Neural cell (in vitro differentiated cells): Measurements from ENCODE around the gene SLC13A3. TPM values are rescaled to one million over a fixed set of nuclear protein-coding genes. Genes with fewer than 3 reads are reported as not detected.

Experiments used
- H2AFZ ChIP-seq: fragments of 200-600, 300-800 bp; sonication (generic), shearing (Covaris generic); 2 replicates; pipeline ENCODE4 v1.6.0; 2014; ENCODE audit warnings: low read depth, mild to moderate bottlenecking, antibody characterized with exemption, low read length, moderate library complexity
- H3F3A ChIP-seq: fragments of 200-600 bp; shearing (Covaris generic); 2 replicates; pipeline ENCODE4 v1.6.1; 2016; ENCODE audit warnings: mild to moderate bottlenecking, moderate library complexity, mixed read lengths, antibody characterized with exemption, low read length; ENCODE audit not compliant: insufficient read depth, poor library complexity, severe bottlenecking
- H3K27ac ChIP-seq: fragments of 200-600, 300-800 bp; sonication (generic), shearing (Covaris generic); 2 replicates; pipeline ENCODE4 v1.5.1; 2014; ENCODE audit warnings: mild to moderate bottlenecking, low read length, moderate library complexity
- H3K27me3 ChIP-seq: fragments of 300-800, 200-600 bp; sonication (generic), shearing (Covaris generic); 2 replicates; pipeline ENCODE4 v1.6.0; 2014; ENCODE audit warnings: mild to moderate bottlenecking, low read depth, low read length, moderate library complexity; ENCODE audit not compliant: insufficient read depth
- H3K36me3 ChIP-seq: fragments of 300-800, 200-600 bp; sonication (generic), shearing (Covaris generic); 2 replicates; pipeline ENCODE4 v1.5.1; 2014; ENCODE audit warnings: mild to moderate bottlenecking, antibody characterized with exemption, low read length, moderate library complexity; ENCODE audit not compliant: insufficient read depth
- H3K4me2 ChIP-seq: fragments of 300-800, 200-600 bp; sonication (generic), shearing (Covaris generic); 2 replicates; pipeline ENCODE4 v1.6.0; 2014; ENCODE audit warnings: mild to moderate bottlenecking, low read length
- H3K4me3 ChIP-seq: fragments of 300-800, 200-600 bp; sonication (generic), shearing (Covaris generic); 2 replicates; pipeline ENCODE4 v1.5.1; 2014; ENCODE audit warnings: mild to moderate bottlenecking, low read length, moderate library complexity
- H3K79me2 ChIP-seq: fragments of 200-600 bp; shearing (Covaris generic); replicated peaks from 2 replicates; pipeline ENCODE4 v1.6.0; 2014; ENCODE audit warnings: mild to moderate bottlenecking, low read length, moderate library complexity; ENCODE audit not compliant: insufficient read depth
- H3K9ac ChIP-seq: fragments of 300-800, 200-600 bp; sonication (generic), shearing (Covaris generic); 2 replicates; pipeline ENCODE4 v1.6.1; 2016; ENCODE audit warnings: mild to moderate bottlenecking, low read length, mixed read lengths
- H3K9me2 ChIP-seq: fragments of 200-600 bp; shearing (Covaris generic); 2 replicates; pipeline ENCODE4 v1.6.1; 2016; ENCODE audit warnings: mild to moderate bottlenecking, low read length, mixed read lengths; ENCODE audit not compliant: insufficient read depth
- H3K9me3 ChIP-seq: fragments of 200-600, 300-800 bp; sonication (generic), shearing (Covaris generic); 2 replicates; pipeline ENCODE4 v1.6.1; 2016; ENCODE audit warnings: mild to moderate bottlenecking, mixed run types, low read length, moderate library complexity, mixed read lengths
- H4K20me1 ChIP-seq: fragments of 200-600 bp; shearing (Covaris generic); 2 replicates; pipeline ENCODE4 v1.6.1; 2016; ENCODE audit warnings: mild to moderate bottlenecking, mixed run types; ENCODE audit not compliant: insufficient read depth
- CTCF ChIP-seq: fragments of 450-650 bp; IDR thresholded peaks from 2 replicates; pipeline ENCODE4 v1.5.1; 2014; ENCODE audit warnings: antibody characterized with exemption, mild to moderate bottlenecking, moderate library complexity; ENCODE audit not compliant: poor library complexity, severe bottlenecking
- EP300 ChIP-seq: fragments of 450-650 bp; conservative IDR thresholded peaks from 2 replicates; pipeline ENCODE4 v1.6.1; 2014; ENCODE audit warnings: antibody characterized with exemption, mild to moderate bottlenecking, moderate library complexity; ENCODE audit not compliant: poor library complexity, severe bottlenecking
- EZH2 ChIP-seq: fragments of 200-600, 300-800 bp; shearing (Covaris generic), sonication (generic); IDR thresholded peaks from 2 replicates; pipeline ENCODE4 v1.6.1; 2014; ENCODE audit warnings: antibody characterized with exemption, low read length, borderline replicate concordance, mild to moderate bottlenecking; ENCODE audit not compliant: insufficient read depth, poor library complexity, severe bottlenecking
- MXI1 ChIP-seq: fragments of 450-650 bp; conservative IDR thresholded peaks from 2 replicates; pipeline ENCODE4 v1.6.1; 2014; ENCODE audit warnings: antibody characterized with exemption, mild to moderate bottlenecking; ENCODE audit not compliant: poor library complexity, severe bottlenecking
- POLR2AphosphoS5 ChIP-seq: IDR thresholded peaks from 2 replicates; pipeline ENCODE4 v1.6.1; 2012
- RAD21 ChIP-seq: fragments of 450-650 bp; conservative IDR thresholded peaks from 2 replicates; pipeline ENCODE4 v1.6.1; 2014; ENCODE audit warnings: antibody characterized with exemption, mild to moderate bottlenecking, moderate library complexity
- REST ChIP-seq: IDR thresholded peaks from 2 replicates; pipeline ENCODE4 v1.6.1; 2012; ENCODE audit warnings: borderline replicate concordance
- SMC3 ChIP-seq: fragments of 450-650 bp; conservative IDR thresholded peaks from 2 replicates; pipeline ENCODE4 v1.6.1; 2014; ENCODE audit warnings: antibody characterized with exemption, mild to moderate bottlenecking, moderate library complexity; ENCODE audit not compliant: poor library complexity
- TAF1 ChIP-seq: IDR thresholded peaks from 2 replicates; pipeline ENCODE4 v1.6.1; 2012; ENCODE audit warnings: low read depth
- polyA plus RNA-seq: library from polyadenylated mRNA; depleted of rRNA; stranded (reverse); fragments of >200 nt; gene quantifications from 2 replicates; pipeline ENCODE4 v1.2.3, GENCODE V29; 2014

The SLC13A3 gene
- polyA plus RNA-seq, 1 donor from 2014 or later: 5.5 TPM

GRCh38 chr20:46600286-46600752, 50.9 kb downstream of the SLC13A3 start:
- Histone ChIP-seq H2AFZ (no peak overlapping the region), H3F3A (no peaks in the 10 kb centered on the region), H3K27me3 (no peaks in the 10 kb centered on the region), H3K4me3 (no peak overlapping the region), H3K36me3 (no peaks in the 10 kb centered on the region), H3K9ac (no peak overlapping the region), H3K79me2 (no peaks in the 10 kb centered on the region), H3K27ac (no peak overlapping the region), H3K4me2 (no peak overlapping the region), H4K20me1 (no peaks in the 10 kb centered on the region), H3K9me2 (no peaks in the 10 kb centered on the region), H3K9me3 (no peaks in the 10 kb centered on the region)
- TF ChIP-seq REST: no peak
- no peak for TF ChIP-seq MXI1
- TF ChIP-seq POLR2AphosphoS5: no peak
- TF ChIP-seq EZH2: no peak
- no peak for TF ChIP-seq CTCF
- no peak for TF ChIP-seq EP300
- no peak for TF ChIP-seq TAF1
- TF ChIP-seq SMC3: no peak
- TF ChIP-seq RAD21: no peak

- Histone ChIP-seq H3K27me3 (no peaks in the 10 kb centered on the region), H3K27ac (no peak overlapping the region), H2AFZ (no peak overlapping the region), H3K4me3 (no peak overlapping the region), H3K9me3 (no peaks in the 10 kb centered on the region), H3K9me2 (no peaks in the 10 kb centered on the region), H3K79me2 (no peaks in the 10 kb centered on the region), H3K9ac (no peak overlapping the region), H3K36me3 (no peaks in the 10 kb centered on the region), H4K20me1 (no peaks in the 10 kb centered on the region), H3F3A (no peaks in the 10 kb centered on the region), H3K4me2 (no peak overlapping the region)
- TF ChIP-seq EP300: no peak
- TF ChIP-seq REST: no peak
- TF ChIP-seq TAF1: no peak
- no peak for TF ChIP-seq EZH2
- TF ChIP-seq POLR2AphosphoS5: no peak
- TF ChIP-seq RAD21: no peak
- no peak for TF ChIP-seq SMC3
- no peak for TF ChIP-seq MXI1
- TF ChIP-seq CTCF: no peak
Observed at GRCh38 chr20:46599227-46599987, 51.9 kb downstream of the SLC13A3 start.
